ENCODE data around the gene SLC25A23.
"Not testable (repeated sequence)": the region's sequence is repeated elsewhere in the genome, so short reads cannot be mapped to it uniquely, and the experiment has no call there.

Gene SLC25A23

GRCh38 chr19:6459262-6460098 is at the start of gene SLC25A23:
SLC25A23 (minus strand) TSS chr19:6459792; CDS start chr19:6459628, 164 bp downstream.
- Histone ChIP-seq H3K27me3 (ENCODE audit: insufficient read depth, low read depth) (no peaks in the 10 kb centered on the region), H3K4me2 (peak within 1 kb of the TSS; percentile 93), H3K4me1 (ENCODE audit: low read depth, poor library complexity, severe bottlenecking) (peaks cover 9% of the 10 kb centered on the region), H3K4me3 (IDR thresholded peaks at IDR 0.05; ENCODE audit: insufficient read depth, low read depth, low read length) (no peak within 1 kb of the TSS), H4K20me1 (ENCODE audit: insufficient read depth) (no peaks in the 10 kb centered on the region), H3K36me3 (ENCODE audit: insufficient read depth) (no peaks in the 10 kb centered on the region), H2AFZ (ENCODE audit: low read depth) (peak within 1 kb of the TSS; percentile 65), H3K27ac (peak within 1 kb of the TSS; percentile 76), H3K9ac (peak within 1 kb of the TSS; percentile 63), H3K79me2 (ENCODE audit: insufficient read depth, low read depth) (no peaks in the 10 kb centered on the region)
- TF ChIP-seq CTCF (conservative IDR thresholded peaks at IDR 0.05; ENCODE audit: low read depth, low read length), result no peak

- not testable (repeated sequence) for H3K4me2 ChIP-seq; H2AFZ ChIP-seq (ENCODE audit: low read depth); H3K27me3 ChIP-seq (ENCODE audit: insufficient read depth, low read depth); H3K4me3 ChIP-seq (IDR thresholded peaks at IDR 0.05; ENCODE audit: insufficient read depth, low read depth, low read length); H3K27ac ChIP-seq; H3K36me3 ChIP-seq (ENCODE audit: insufficient read depth); H4K20me1 ChIP-seq (ENCODE audit: insufficient read depth); H3K9ac ChIP-seq; H3K79me2 ChIP-seq (ENCODE audit: insufficient read depth, low read depth)
- peaks cover 21% of the 10 kb centered on the region for H3K4me1 ChIP-seq (ENCODE audit: low read depth, poor library complexity, severe bottlenecking)
Measured at GRCh38 chr19:6508028-6508771, 48.6 kb upstream of the SLC25A23 start.

- peak overlapping the region; percentile 78; the same call in 1 of the 2 replicates for H2AFZ ChIP-seq (ENCODE audit: low read depth)
- TF ChIP-seq CTCF (conservative IDR thresholded peaks at IDR 0.05; ENCODE audit: low read depth, low read length), result no peak
- peaks cover 24% of the 10 kb centered on the region for H3K4me1 ChIP-seq (ENCODE audit: low read depth, poor library complexity, severe bottlenecking)
Measured at GRCh38 chr19:6503407-6504201, 44.0 kb upstream of the SLC25A23 start.

GRCh38 chr19:6501740-6502648 is 42.4 kb upstream of the SLC25A23 start, which contains the start of gene TUBB4A:
TUBB4A (minus strand) TSS chr19:6502309; CDS start chr19:6502212, 97 bp downstream.
- Histone ChIP-seq H3K36me3 (ENCODE audit: insufficient read depth) (no peaks in the 10 kb centered on the region), H3K27ac (no peak within 1 kb of the TSS), H3K4me3 (IDR thresholded peaks at IDR 0.05; ENCODE audit: insufficient read depth, low read depth, low read length) (no peak within 1 kb of the TSS), H3K9ac (peak within 1 kb of the TSS; percentile 59; the same call in 1 of the 2 replicates), H3K79me2 (ENCODE audit: insufficient read depth, low read depth) (no peaks in the 10 kb centered on the region), H3K4me1 (ENCODE audit: low read depth, poor library complexity, severe bottlenecking) (peaks cover 18% of the 10 kb centered on the region), H4K20me1 (ENCODE audit: insufficient read depth) (no peaks in the 10 kb centered on the region), H3K4me2 (peak within 1 kb of the TSS; percentile 62), H3K27me3 (ENCODE audit: insufficient read depth, low read depth) (no peaks in the 10 kb centered on the region), H2AFZ (ENCODE audit: low read depth) (peak within 1 kb of the TSS; percentile 86)
- no peak for TF ChIP-seq CTCF (conservative IDR thresholded peaks at IDR 0.05; ENCODE audit: low read depth, low read length)

More at GRCh38 chr19:6503407-6504201, 44.0 kb upstream of the SLC25A23 start:
- H4K20me1 ChIP-seq (ENCODE audit: insufficient read depth), result no peaks in the 10 kb centered on the region
- no peaks in the 10 kb centered on the region for H3K27me3 ChIP-seq (ENCODE audit: insufficient read depth, low read depth)
- H3K4me3 ChIP-seq (IDR thresholded peaks at IDR 0.05; ENCODE audit: insufficient read depth, low read depth, low read length), result no peak overlapping the region
- H3K79me2 ChIP-seq (ENCODE audit: insufficient read depth, low read depth), result no peaks in the 10 kb centered on the region
- no peak overlapping the region for H3K4me2 ChIP-seq
- H3K9ac ChIP-seq, result no peak overlapping the region
- H3K27ac ChIP-seq, result no peak overlapping the region
- H3K36me3 ChIP-seq (ENCODE audit: insufficient read depth), result no peaks in the 10 kb centered on the region
